GM20431 (cell line): ENCODE measurements around the gene DNASE2.

Experiments used
- in situ Hi-C: fragments of 300-500 bp; cut with MseI, MboI; formaldehyde crosslinking; loops from one replicate; pipeline ENCODE4 v1.15.0; 2020; ENCODE audit warnings: low sequenced_read_pairs; ENCODE audit not compliant: unreplicated experiment

The DNASE2 gene

DNA sequence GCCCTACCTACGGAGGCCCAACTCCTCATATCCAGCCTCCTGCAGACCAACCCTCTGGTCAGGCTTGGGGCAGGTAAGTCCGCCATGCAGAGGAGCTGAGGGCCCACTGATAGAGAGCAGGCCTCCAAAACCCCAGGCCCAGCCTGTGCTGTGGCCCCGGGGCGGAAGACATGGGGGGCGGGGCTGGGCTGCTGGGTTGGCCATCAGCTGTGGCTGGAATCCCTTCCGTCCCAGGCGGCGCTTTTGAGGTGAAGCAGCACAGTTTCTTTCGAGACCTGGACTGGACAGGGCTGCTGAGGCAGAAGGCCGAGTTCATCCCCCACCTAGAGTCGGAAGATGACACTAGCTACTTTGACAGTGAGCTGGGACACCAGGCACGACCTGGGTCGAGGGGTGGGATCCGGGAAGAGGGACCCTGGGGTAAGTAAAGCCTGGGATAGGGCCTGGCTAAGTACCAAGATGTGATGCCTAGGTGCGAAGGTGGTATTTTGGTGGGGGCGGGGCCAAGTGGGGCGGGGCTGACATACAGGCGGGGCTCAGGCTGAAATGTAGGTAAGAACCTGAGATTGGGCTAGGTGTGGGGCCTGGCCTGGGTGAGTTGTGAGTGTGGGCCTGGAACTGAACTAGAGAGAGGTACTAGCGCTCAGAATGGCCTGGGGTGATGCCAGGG, 15.4 kb downstream of the DNASE2 start:
- in situ Hi-C loops, result no loop called here

DNA sequence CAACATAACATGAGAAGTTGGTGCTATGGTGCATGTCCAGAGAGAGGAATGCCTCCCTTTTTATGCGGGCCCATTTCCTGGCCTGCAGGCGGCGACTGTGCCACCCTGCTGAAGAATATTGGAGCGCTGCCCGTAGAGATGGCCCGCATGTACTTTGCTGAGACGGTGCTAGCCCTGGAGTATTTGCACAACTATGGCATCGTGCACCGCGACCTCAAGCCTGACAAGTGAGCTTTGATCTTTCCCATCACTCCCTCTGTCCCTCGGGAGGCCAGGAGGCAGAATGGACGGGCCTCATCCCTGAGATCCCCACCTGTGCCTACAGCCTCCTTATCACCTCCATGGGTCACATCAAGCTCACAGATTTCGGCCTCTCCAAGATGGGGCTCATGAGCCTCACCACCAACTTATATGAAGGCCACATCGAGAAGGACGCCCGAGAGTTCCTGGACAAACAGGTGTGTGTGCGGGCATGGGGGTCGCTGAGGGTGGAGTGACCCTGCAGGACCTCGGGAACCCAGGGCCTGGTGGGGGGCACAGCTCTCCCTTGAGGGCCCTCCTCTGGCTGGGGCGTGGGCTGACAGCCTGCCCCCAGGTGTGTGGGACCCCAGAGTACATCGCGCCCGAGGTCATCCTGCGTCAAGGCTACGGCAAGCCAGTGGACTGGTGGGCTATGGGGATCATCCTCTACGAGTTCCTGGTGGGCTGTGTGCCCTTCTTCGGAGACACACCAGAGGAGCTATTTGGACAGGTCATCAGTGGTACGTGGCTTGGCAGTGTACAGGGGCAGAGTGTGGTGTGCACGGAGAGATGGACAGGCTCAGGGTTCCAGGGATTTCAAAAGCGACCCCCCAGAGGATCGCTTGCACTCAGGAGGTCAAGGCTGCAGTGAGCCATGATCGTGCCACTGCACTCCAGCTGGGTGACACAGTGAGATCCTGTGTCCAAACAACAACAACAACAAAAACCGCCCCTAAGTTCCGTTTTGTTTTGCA, 16.2 kb downstream of the DNASE2 start:
- in situ Hi-C loops, result no loop called here

DNA sequence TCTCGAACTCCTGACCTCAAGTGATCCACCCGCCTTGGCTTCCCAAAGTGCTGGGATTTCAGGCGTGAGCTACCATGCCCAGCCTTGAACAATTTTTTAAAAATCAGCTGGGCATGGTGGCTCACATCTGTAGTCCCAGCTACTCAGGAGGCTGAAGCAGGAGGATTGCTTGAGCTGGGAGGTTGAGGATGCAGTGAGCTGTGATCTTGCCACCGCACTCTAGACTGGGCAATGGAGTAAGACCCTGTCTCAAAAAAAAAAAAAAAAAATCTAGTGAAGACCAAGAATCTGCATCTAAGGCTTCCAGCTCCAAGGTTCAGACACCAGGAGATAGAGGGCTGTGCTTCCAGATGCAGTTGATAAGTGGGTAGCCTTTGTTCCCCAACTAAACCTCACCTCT, 17.1 kb downstream of the DNASE2 start:
- in situ Hi-C loops, result no loop called here

DNA sequence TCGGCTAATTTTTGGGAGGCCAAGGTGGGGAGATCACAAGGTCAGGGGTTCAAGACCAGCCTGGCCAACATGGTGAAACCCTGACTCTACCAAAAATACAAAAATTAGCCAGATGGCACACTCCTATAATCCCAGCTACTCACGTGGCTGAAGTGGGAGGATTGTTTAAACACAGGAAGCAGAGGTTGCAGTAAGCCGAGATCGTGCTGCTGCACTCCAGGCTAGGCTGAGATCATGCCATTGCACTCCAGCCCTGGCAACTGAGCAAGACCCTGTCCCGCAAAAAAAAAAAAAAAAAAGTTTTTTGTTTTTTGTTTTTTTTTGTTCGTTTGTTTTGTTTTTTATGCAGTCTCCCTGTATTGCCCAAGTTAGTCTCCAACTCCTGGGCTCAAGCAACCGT, 21.7 kb downstream of the DNASE2 start:
- in situ Hi-C loops, result no loop called here

DNA sequence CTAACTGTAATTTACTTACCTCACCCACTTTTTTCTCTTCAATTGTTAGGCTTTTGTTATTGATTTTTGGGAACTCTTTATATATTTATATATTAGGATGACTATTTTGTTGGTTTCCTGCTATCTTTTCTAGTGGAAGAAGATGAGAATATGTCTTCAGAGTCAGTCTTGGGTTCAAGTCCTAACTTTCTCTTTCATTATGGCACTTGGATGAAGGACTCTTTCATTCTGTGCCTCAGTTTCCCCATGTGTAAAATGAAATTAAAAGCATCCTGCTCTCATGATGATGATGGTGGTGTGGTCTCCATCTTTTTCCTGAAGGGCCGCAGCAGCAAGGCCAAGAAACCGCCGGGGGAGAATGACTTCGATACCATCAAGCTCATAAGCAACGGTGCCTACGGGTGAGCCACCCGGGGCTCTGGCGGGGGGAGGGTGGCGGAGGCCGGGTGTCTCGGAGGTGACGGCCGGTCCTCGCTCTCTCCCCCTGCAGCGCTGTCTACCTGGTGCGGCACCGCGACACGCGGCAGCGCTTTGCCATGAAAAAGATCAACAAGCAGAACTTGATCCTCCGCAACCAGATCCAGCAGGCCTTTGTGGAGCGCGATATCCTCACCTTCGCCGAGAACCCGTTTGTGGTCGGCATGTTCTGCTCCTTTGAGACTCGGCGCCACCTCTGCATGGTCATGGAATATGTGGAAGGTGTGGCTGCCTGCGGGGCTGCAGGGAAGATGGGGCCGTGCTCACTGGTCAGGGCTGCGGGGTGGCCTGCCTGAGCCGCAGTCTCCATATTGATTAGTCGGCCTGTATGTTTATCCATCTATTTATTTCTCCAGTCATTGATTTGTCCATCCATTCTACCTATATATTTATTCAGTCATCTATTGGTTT, 23.0 kb downstream of the DNASE2 start:
- in situ Hi-C loops, result no loop called here

DNA sequence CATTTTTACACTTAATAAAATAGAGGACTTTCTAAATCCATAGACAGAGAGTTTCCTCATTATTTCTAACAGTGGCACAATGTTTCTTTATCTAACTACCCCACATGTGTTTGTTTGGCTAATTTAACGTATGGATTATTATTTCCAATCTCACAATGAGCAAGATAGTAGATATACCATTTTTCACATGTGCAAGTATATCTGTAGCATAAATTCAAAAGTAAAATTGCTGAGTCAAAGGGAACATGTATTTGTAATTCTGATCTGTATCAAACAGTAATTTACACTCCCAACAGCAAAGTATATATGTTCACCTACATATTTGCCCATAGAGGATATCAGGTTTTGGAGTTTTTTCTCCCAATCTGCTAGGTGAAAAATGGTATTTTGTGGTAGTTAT, 24.6 kb downstream of the DNASE2 start:
- in situ Hi-C loops, result no loop called here

DNA sequence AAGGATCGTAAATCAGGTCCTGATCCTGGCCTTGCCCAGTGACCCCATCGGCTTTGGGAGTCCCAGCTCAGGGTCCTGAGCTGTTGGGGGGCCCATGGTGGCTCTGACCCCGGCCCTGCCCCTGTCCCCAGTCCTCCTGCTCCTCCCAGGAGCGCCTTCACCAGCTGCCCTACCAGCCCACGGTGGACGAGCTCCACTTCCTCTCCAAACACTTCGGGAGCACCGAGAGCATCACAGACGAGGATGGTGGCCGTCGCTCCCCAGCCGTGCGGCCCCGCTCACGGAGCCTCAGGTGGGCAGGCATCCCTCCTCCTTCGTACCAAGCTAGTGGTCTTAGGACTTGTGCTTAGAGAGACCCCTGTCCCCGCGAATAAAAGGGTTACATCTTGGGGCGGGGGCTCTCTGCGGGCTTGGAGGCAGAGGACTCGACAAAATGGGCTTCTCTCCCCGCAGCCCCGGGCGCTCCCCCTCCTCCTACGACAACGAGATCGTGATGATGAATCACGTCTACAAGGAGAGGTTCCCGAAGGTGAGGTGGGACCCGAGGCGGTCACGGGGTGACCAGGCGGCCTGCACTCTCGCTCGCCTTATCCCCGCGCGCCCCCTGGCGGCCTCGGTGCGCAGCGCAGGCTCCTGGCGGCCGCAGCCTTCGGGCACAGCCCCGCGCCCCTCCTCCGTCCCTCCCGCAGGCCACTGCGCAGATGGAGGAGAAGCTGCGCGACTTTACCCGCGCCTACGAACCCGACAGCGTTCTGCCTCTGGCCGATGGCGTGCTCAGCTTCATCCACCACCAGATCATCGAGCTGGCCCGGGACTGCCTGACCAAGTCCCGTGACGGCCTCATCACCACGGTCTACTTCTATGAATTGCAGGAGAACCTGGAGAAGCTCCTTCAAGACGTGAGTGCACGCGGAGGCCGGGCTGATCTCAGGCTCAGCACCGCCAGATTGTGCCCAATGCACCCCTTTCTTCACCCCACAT, 33.8 kb downstream of the DNASE2 start:
- in situ Hi-C loops, result loop anchor here (10.0 kb wide), 1 partner anchor 93 kb away; the partner anchor contains the start of gene BEST2

DNA sequence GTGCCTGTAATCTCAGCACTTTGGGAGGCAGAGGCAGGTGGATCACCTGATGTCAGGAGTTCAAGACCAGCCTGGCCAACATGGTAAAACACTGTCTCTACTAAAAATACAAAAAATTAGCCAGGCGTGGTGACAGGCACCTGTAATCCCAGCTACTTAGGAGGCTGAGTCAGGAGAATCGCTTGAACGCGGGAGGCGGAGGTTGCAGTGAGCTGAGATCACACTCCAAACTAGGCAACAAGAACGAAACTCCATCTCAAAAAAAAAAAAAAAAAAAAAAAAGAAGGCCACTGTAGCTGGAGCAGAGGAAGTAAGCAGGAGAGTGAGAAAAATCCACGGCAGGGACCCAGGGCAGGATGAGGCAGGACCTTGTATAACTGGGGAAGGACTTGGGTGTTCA, 34.6 kb downstream of the DNASE2 start:
- in situ Hi-C loops, result loop anchor here (10.0 kb wide), 1 partner anchor 92 kb away; the partner anchor contains the start of gene BEST2

DNA sequence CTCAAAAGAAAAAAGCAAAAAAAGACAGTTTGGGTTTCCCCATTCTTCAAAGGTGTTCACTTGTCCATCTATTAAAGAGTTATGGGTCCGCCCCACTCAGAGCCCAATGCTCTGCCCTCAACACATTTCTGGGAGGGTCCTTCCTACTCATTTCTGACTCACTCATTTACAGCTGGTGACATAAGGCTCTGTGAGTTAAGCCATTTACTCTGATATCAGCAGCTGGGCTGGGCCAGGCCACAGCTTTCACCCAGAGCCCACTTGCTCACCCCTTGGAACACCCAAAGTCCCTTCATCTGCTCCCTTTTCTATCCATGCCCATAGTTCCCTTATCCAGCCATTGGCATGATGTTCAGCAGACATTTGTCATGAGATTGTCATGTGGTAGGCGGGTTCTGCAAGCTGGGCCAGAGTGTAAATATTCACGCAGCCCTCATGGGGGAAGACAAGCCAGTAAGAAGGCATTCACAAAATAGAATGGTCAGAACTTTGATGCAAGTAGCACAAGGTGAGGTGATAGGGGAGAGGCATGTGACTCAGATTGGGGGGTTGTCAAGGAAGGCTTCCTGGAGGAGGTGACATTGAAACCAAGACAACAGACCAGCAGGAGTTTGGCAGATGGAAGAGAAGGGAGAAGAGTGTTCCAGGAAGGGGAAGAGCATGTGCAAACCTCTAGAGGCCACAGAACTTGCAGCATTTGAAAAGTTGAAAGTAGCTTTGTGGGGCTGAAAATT, 37.1 kb downstream of the DNASE2 start:
- in situ Hi-C loops, result loop anchor here (10.0 kb wide), 1 partner anchor 89 kb away; the partner anchor contains the start of gene BEST2

DNA sequence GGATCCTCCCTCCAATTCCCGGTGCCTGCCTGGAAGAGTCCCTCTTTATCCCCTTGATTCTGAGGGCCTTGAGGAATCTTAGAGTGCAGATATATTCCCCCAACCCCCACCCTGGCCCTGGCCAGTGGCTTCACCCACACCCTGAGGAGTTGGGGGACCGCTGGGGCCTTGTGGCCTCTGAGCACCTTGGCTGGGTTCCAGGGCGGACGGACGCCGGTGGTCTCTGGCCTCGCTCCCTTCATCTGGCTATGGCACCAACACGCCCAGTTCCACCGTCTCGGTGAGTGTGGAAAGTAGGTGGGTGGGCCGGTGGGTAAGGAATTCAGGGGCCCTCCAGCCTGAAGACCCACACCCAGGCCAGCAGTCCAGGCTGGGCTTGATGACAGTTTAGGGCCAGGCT, 37.9 kb downstream of the DNASE2 start:
- in situ Hi-C loops, result loop anchor here (10.0 kb wide), 1 partner anchor 89 kb away; the partner anchor contains the start of gene BEST2

DNA sequence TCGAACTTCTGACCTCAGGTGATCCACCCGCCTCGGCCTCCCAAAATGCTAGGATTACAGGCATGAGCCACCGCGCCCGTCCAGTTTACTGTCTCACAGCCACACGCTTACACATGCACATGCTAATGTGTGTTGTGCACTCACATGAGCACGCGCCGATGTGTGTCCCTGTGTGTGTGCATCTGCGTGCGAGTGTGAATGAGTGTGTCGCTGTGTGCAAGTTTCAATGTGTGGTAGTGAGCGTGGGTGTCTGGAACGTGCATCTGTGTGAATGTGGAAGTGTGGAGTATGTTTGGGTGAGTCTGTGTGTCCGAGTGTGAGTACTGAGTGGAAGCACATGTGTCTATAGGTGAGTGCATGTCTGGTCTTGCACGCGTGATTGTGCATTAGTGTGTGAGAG, 38.7 kb downstream of the DNASE2 start:
- in situ Hi-C loops, result loop anchor here (10.0 kb wide), 1 partner anchor 88 kb away; the partner anchor contains the start of gene BEST2

DNA sequence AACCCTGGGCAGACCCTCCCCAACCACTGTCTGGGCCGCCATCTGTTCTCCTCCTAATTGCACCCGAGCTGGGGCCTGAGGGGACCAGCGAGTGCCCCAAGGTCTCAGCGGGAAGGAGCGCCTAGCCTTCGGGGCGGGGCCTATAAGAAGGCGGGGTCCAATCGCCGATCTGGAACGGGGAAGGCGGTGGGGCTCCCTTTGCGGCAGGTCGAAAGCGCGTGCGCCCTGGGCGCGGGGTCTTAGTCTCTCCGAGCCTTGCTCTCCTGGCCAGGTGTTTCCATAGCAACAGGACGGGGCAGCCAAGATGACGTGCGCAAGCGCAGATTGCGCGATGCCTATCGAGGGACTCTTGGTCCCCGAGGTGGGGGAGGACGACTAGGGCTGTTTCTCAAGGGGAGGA, 40.2 kb downstream of the DNASE2 start:
- in situ Hi-C loops, result loop anchor here (10.0 kb wide), 1 partner anchor 86 kb away; the partner anchor contains the start of gene BEST2

DNA sequence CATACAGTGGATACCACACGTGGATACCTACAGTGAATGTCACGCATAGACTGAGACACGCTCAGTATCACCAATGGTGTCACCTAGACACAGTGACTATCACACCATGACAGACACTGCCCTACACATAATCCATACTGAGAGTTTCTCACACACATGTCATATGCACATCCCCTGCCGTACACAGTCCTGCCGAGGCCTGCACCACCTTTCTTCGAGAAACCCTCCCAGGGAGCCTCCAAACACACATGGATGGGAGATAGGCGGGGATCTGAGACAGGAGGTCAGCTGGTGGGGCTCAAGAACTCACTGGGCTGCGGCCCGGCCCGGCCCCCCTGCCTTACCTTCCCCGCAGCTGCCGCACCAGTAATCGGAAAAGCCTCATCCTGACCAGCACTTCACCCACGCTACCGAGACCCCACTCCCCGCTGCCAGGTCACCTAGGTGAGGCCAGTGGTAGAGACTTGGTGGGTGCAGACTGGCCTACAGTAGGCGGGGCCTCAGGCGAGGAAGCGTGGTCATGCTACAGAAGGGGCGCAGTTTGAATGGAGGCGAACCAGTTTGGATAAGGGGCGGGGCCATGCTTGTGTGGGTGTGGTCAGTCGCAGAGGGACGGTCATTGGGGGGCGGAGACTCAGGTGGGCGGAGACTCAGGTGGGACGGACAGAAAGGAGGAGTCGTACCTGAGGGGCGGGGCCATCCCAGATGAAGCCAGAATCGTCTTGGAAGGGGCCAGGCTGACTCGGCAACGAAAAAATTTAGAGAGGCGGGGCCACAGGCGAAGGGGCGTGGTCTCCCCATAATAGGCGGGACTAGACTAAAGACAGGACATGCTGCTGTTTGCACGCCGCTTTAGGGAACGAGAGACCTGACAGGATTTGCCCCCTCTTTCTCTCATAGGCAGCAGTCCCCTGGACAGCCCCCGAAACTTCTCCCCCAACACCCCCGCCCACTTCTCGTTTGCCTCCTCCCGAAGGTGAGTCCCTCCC, 40.9 kb downstream of the DNASE2 start:
- in situ Hi-C loops, result loop anchor here (10.0 kb wide), 1 partner anchor 86 kb away; the partner anchor contains the start of gene BEST2

DNA sequence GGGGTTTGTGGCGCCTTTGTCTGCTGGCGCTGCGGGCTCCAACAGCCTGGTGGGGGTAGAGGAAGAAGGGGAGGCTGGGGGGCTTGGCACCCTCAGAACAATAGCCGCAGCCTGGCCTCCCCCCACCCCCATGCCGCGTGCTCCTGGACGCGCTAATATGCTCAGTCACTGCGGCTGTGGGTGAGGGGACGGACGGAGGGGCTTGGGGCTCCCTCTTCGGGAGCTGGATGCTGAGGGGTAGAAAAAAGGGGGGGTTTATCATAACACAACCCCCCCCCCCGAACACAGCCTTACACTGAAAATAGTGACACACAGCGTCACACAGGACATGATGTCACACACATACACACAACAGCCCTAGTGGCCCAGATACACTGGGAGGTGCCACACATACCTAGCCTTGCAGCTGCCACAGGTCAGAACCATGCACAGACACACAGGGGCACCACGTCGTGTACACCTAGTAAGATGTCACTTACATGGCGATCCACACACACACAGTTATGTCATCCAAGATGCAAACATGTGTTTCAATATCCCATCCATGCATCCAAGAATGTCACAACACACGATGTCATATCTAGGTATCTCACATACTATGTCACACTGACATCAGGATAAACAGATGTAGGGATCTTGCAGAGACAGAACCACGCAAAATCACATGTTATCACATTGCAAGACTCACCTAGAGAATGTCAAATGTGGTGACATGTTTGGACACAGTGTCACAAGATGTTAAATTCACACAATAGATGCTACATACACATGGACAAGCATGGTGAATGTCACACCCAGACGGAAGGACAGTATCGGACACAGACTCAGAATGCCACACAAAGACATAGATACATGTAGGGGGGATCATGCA, 42.1 kb downstream of the DNASE2 start:
- in situ Hi-C loops, result no loop called here

DNA sequence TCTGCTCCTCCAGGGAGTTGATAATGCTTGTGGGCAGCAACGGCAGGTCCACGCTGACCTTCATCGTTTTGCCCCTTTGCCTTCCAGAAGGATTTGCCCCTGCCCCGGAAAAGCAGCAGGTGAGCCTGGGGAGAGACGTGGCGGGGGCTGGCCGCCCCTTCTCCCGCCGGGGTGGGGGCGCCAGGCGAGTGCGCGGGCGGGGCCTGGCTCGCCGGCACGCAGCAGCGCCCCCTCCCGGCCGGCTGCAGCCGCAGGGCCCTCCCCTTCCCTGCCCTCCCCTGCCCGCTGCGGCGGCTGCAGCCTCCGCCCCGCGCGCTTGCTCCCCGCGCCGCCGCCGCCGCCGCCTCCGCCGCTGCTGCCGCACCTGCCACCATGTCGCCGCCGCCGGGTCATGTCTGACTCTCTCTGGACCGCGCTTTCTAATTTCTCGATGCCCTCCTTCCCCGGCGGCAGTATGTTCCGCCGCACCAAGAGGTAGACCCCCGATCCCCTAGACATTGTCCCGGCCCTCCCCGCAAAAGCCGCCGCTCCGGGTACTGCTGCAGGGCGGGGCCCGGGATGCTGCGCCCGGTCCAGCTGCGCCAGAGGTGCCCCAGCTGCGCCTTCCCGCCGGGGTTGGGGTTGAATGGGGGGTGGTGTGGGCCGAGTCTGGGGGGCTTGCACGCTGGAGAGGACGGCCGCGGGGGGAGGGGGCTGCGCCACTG, 42.9 kb downstream of the DNASE2 start, which contains the start of gene MAST1:
MAST1 (plus strand) TSS at position 334 of the 704 bp plus-strand sequence; CDS start at position 392, 58 bp downstream.
- in situ Hi-C loops, result no loop called here
